ENCODE results near the gene FEV.

DNA sequence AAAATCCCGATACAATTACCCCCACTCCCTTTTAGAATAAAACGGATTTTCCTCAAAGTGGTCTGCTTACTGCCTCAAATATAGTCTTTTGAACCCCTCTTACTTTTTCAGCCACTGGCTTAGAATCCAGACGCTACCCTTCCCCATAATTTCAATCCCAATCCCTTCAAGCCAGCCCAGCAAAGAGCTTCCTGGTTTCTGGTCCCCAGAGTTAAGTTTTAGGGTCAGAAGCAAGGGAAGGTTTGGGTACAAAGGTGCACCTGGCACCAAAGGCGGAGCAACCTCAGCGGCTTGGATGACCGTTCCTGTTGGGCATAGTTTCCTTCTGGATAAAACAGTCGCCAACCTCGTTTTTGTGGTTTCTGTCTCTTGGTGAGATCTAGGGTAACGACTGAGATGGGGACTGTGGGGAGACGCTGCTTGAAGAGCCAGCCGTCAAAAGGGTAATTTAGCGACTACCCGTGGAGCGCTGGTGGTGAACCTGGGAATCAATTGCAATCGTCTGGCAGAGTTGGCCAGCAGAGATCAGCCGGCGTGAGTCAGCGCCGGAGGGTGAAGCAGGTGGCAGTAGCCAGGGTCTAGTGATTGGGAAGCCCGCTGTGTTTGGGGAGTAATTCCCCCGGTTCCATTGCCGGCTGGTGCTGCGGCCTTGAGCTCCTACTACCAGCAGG is 1.6 kb downstream of the FEV start:
- TF ChIP-seq CTCF (IDR thresholded peaks at IDR 0.05; ENCODE audit: poor library complexity, severe bottlenecking), result no peak
- no peak for TF ChIP-seq TAF1 (IDR thresholded peaks at IDR 0.05; ENCODE audit: low read depth)
- peak; percentile 66 for TF ChIP-seq POLR2AphosphoS5 (IDR thresholded peaks at IDR 0.05)
- TF ChIP-seq EZH2 (IDR thresholded peaks at IDR 0.05; ENCODE audit: borderline replicate concordance, insufficient read depth, low read length, poor library complexity, severe bottlenecking), result no peak
- TF ChIP-seq EP300 (conservative IDR thresholded peaks at IDR 0.05; ENCODE audit: poor library complexity, severe bottlenecking), result no peak
- TF ChIP-seq REST (IDR thresholded peaks at IDR 0.05; ENCODE audit: borderline replicate concordance), result no peak
- TF ChIP-seq RAD21 (conservative IDR thresholded peaks at IDR 0.05), result no peak
- TF ChIP-seq SMC3 (conservative IDR thresholded peaks at IDR 0.05; ENCODE audit: poor library complexity), result no peak
